Adipocyte (in vitro differentiated cells): ENCODE data around the gene SLC4A8.

ENCODE experiments used
- DNase-seq: peaks from one replicate; pipeline ENCODE4 v3.0.0-alpha.2; 2015; ENCODE audit warnings: low read depth
- H3K27me3 ChIP-seq: replicated peaks from 2 replicates; pipeline ENCODE4 v1.7.0; 2013; ENCODE audit warnings: mild to moderate bottlenecking, low read length, moderate library complexity; ENCODE audit not compliant: control insufficient read depth, insufficient read depth
- H3K36me3 ChIP-seq: 2 replicates; pipeline ENCODE4 v1.7.0; 2013; ENCODE audit warnings: low read length, mild to moderate bottlenecking, moderate library complexity; ENCODE audit not compliant: control insufficient read depth, insufficient read depth, severe bottlenecking
- H3K4me1 ChIP-seq: 2 replicates; pipeline ENCODE4 v1.7.0; 2013; ENCODE audit warnings: mild to moderate bottlenecking, low read length, moderate library complexity; ENCODE audit not compliant: control insufficient read depth, insufficient read depth
- H3K4me3 ChIP-seq: 2 replicates; pipeline ENCODE4 v1.7.0; 2013; ENCODE audit warnings: mild to moderate bottlenecking, low read length, moderate library complexity
- H3K9ac ChIP-seq: 2 replicates; pipeline ENCODE4 v1.7.0; 2013; ENCODE audit warnings: mild to moderate bottlenecking, low read length, moderate library complexity
- H3K9me3 ChIP-seq: 2 replicates; pipeline ENCODE4 v1.7.0; 2013; ENCODE audit warnings: mild to moderate bottlenecking, low read length, moderate library complexity; ENCODE audit not compliant: control insufficient read depth

SLC4A8 gene

GRCh38 chr12:51460519-51460918 lies 35.9 kb downstream of the SLC4A8 start:
- H3K9ac ChIP-seq: no peak overlapping the region
- H3K27me3 ChIP-seq: no peaks in the 10 kb centered on the region
- no peaks in the 10 kb centered on the region for H3K4me1 ChIP-seq
- DNase-seq: no peak
- H3K4me3 ChIP-seq: no peak overlapping the region
- no peaks in the 10 kb centered on the region for H3K9me3 ChIP-seq
- H3K36me3 ChIP-seq: no peaks in the 10 kb centered on the region

DNA sequence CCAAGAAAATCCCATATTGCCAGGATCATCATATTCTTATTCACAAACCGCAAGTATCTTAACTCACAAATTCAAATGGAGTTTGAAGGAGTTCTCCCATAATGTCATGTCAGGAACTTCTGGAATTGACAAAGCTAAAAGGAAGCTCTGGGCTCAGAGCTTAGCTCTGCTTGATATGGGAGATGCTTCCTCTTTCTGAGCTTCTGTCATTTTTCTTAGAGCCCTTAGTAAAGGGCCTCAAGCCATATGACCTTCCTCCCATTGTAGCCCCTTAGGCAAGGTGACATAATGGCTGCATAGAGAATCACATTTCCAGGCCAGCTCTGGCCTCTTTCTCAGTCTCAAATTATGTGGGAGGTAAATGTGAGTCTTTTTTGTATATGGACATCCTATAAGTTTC lies 40.9 kb downstream of the SLC4A8 start:
- no peak for DNase-seq
- H3K27me3 ChIP-seq: no peaks in the 10 kb centered on the region
- no peaks in the 10 kb centered on the region for H3K9me3 ChIP-seq
- H3K4me3 ChIP-seq: no peak overlapping the region
- no peaks in the 10 kb centered on the region for H3K36me3 ChIP-seq
- H3K4me1 ChIP-seq: no peaks in the 10 kb centered on the region
- no peak overlapping the region for H3K9ac ChIP-seq

GRCh38 chr12:51470116-51470515 lies 45.5 kb downstream of the SLC4A8 start:
- Histone ChIP-seq H3K4me1 (no peaks in the 10 kb centered on the region), H3K36me3 (no peaks in the 10 kb centered on the region), H3K27me3 (no peaks in the 10 kb centered on the region), H3K9ac (no peak overlapping the region), H3K4me3 (no peak overlapping the region), H3K9me3 (no peaks in the 10 kb centered on the region)
- DNase-seq: no peak

- DNase-seq: no peak
- no peaks in the 10 kb centered on the region for H3K36me3 ChIP-seq
- no peaks in the 10 kb centered on the region for H3K4me1 ChIP-seq
- no peak overlapping the region for H3K4me3 ChIP-seq
- no peaks in the 10 kb centered on the region for H3K9me3 ChIP-seq
- H3K27me3 ChIP-seq: no peaks in the 10 kb centered on the region
- H3K9ac ChIP-seq: no peak overlapping the region
Measured at GRCh38 chr12:51471111-51471864, 46.7 kb downstream of the SLC4A8 start.

- DNase-seq: no peak
- H3K9ac ChIP-seq: no peak overlapping the region
- no peaks in the 10 kb centered on the region for H3K4me1 ChIP-seq
- H3K4me3 ChIP-seq: no peak overlapping the region
- H3K36me3 ChIP-seq: no peaks in the 10 kb centered on the region
- no peaks in the 10 kb centered on the region for H3K27me3 ChIP-seq
- no peaks in the 10 kb centered on the region for H3K9me3 ChIP-seq
Measured at GRCh38 chr12:51472984-51473383, 48.4 kb downstream of the SLC4A8 start.

DNA sequence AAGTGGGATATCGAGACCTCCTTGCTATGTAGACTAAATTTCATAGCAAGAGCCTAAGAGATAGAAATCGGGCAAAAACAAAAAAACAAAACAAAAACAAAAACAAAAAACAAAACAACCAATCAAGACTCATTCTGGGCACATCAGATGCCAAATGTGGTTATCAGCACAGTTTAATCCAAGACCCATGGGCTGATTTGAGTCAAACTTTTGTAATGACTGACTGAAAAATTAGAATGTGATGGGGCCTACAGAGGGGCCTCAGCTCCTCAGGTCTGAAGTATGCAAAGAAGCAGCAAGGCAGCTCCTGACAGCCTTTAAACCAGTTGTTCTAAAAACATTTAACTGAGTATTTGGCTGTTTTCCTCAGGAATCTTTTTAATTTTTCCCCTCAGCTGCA lies 49.3 kb downstream of the SLC4A8 start:
- Histone ChIP-seq H3K4me1 (no peaks in the 10 kb centered on the region), H3K36me3 (no peaks in the 10 kb centered on the region), H3K27me3 (no peaks in the 10 kb centered on the region), H3K4me3 (no peak overlapping the region), H3K9ac (no peak overlapping the region), H3K9me3 (no peaks in the 10 kb centered on the region)
- no peak for DNase-seq

DNA sequence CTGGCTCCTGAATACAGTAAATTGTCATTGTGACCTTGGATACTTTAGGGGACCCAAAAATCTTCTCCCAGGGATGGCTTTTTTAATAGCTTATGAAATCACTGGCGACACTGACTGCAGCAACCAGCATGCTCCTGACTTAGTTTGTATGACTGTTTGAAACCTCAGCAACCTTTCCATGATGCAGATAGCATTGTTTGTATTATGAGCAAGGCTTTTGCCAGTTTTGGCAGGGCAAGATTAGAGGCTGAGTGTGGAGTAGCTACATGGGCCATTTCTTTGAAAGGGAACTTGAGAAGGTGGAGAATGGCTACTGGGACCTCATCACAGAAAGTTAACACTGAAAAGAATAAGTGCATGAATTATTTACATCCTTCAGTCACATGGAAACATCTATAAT lies 50.9 kb downstream of the SLC4A8 start:
- H3K4me1 ChIP-seq: no peaks in the 10 kb centered on the region
- DNase-seq: peak; percentile 9
- no peak overlapping the region for H3K9ac ChIP-seq
- H3K27me3 ChIP-seq: no peaks in the 10 kb centered on the region
- H3K4me3 ChIP-seq: no peak overlapping the region
- H3K36me3 ChIP-seq: no peaks in the 10 kb centered on the region
- H3K9me3 ChIP-seq: no peaks in the 10 kb centered on the region

- H3K9me3 ChIP-seq: no peaks in the 10 kb centered on the region
- H3K36me3 ChIP-seq: no peaks in the 10 kb centered on the region
- DNase-seq: no peak
- no peaks in the 10 kb centered on the region for H3K4me1 ChIP-seq
- no peak overlapping the region for H3K9ac ChIP-seq
- H3K4me3 ChIP-seq: no peak overlapping the region
- no peaks in the 10 kb centered on the region for H3K27me3 ChIP-seq
Measured at GRCh38 chr12:51480978-51481377, 56.3 kb downstream of the SLC4A8 start.

GRCh38 chr12:51482929-51483697 lies 58.5 kb downstream of the SLC4A8 start:
- H3K9ac ChIP-seq: no peak overlapping the region
- no peaks in the 10 kb centered on the region for H3K27me3 ChIP-seq
- peak; percentile 32 for DNase-seq
- no peaks in the 10 kb centered on the region for H3K4me1 ChIP-seq
- H3K4me3 ChIP-seq: no peak overlapping the region
- no peaks in the 10 kb centered on the region for H3K36me3 ChIP-seq
- H3K9me3 ChIP-seq: no peaks in the 10 kb centered on the region

DNA sequence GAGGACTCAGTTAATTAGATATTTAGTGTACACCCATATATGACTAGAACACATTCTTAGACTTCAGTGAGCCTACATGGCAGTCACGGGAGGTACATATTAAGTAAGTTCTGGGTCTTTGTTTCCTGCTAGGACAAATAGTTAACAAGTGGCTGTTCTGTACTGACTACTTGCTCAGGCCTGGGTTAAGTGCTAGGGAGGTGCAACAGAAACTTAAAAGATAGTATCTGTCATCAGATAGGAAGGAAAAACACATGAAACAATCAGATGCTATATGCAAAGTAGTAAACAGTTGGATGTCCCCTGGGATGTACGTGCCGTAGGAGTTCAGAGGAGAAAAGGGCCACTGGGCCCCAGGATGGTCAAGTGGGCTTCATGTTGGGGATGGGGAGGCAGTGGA lies 59.5 kb downstream of the SLC4A8 start:
- no peaks in the 10 kb centered on the region for H3K4me1 ChIP-seq
- DNase-seq: no peak
- no peak overlapping the region for H3K4me3 ChIP-seq
- no peaks in the 10 kb centered on the region for H3K27me3 ChIP-seq
- no peaks in the 10 kb centered on the region for H3K9me3 ChIP-seq
- H3K9ac ChIP-seq: no peak overlapping the region
- no peaks in the 10 kb centered on the region for H3K36me3 ChIP-seq

- no peak for DNase-seq
- H3K9ac ChIP-seq: no peak overlapping the region
- H3K4me3 ChIP-seq: no peak overlapping the region
- H3K36me3 ChIP-seq: no peaks in the 10 kb centered on the region
- no peaks in the 10 kb centered on the region for H3K4me1 ChIP-seq
- no peaks in the 10 kb centered on the region for H3K9me3 ChIP-seq
- no peaks in the 10 kb centered on the region for H3K27me3 ChIP-seq
Measured at GRCh38 chr12:51488281-51488680, 63.6 kb downstream of the SLC4A8 start.
